Testis (tissue), 3 donors: Measurements from ENCODE around the gene GPR31. TPM values are rescaled to one million over a fixed set of nuclear protein-coding genes. Genes with fewer than 3 reads are reported as not detected.
"Not testable (repeated sequence)": the region's sequence is repeated elsewhere in the genome, so short reads cannot be mapped to it uniquely, and the experiment has no call there.

Experiments
- DNase-seq: peaks from one replicate; pipeline ENCODE4 v3.0.0-alpha.2; 2019
- H3K27ac ChIP-seq, 2 donors: fragments of 200-600 bp; sonication (generic); one replicate each; pipeline ENCODE4 v1.5.1; 2019
- H3K27me3 ChIP-seq: fragments of 200-600 bp; sonication (generic); one replicate; pipeline ENCODE4 v1.5.1; 2019
- H3K36me3 ChIP-seq: fragments of 200-600 bp; sonication (generic); one replicate; pipeline ENCODE4 v1.5.1; 2017; ENCODE audit warnings: low read depth; ENCODE audit errors: missing control alignments
- H3K4me1 ChIP-seq: fragments of 200-600 bp; sonication (generic); one replicate; pipeline ENCODE4 v1.5.1; 2019
- H3K4me3 ChIP-seq, 2 donors: fragments of 200-600 bp; sonication (generic); one replicate each; pipeline ENCODE4 v1.5.1; 2017 to 2019
- H3K9me3 ChIP-seq: fragments of 200-600 bp; sonication (generic); one replicate; pipeline ENCODE4 v1.5.1; 2017
- CTCF ChIP-seq, 3 experiments: fragments of 450-650 bp in 2 of 3; fragments of 200-600 bp in 1 of 3; sonication (generic) in 1 of 3; IDR thresholded peaks; one replicate each; pipeline ENCODE4 v1.5.1; 2016 to 2019; ENCODE audit warnings: antibody characterized with exemption in 3 of 3, mild to moderate bottlenecking in 2 of 3, moderate library complexity in 1 of 3
- POLR2A ChIP-seq: fragments of 450-650 bp; IDR thresholded peaks from one replicate; pipeline ENCODE4 v1.6.1; 2017; ENCODE audit warnings: antibody characterized with exemption, mild to moderate bottlenecking, moderate library complexity
- WGBS, 2 donors: methylation state at CpG; one replicate each; pipeline ENCODE4 v1.1.5; 2018; 5-methylcytosine and 5-hydroxymethylcytosine counted together
- intact Hi-C: fragments of 100-400 bp; cut with DNase I; formaldehyde crosslinking; loops from one replicate; pipeline ENCODE4 v1.15.1; 2023; ENCODE audit warnings: low total_unique reads
- polyA plus RNA-seq: library from polyadenylated mRNA; stranded (reverse); fragments of 350-450 nt; fragmentation: Illumina TruSeq; extraction: RNeasy Lipid Tissue Mini Kit (QIAGEN cat#74804); gene quantifications from one replicate; pipeline ENCODE4 v1.2.3, GENCODE V29; 2014; ENCODE audit warnings: low read depth, low replicate concordance; ENCODE audit not compliant: insufficient read depth
- total RNA-seq, 2 donors: library from RNA; depleted of rRNA; stranded (reverse); fragments of >200 nt; gene quantifications; one replicate each; pipeline ENCODE4 v1.2.3, GENCODE V29; 2016

Gene GPR31
- total and polyA plus RNA-seq, 3 donors from 2014 or later, result 0.19 to 0.71 (median 0.20) TPM

GRCh38 chr6:167178896-167179655, 21.3 kb upstream of the GPR31 start:
- H3K9me3 ChIP-seq, H3K27ac ChIP-seq, H3K27me3 ChIP-seq, DNase-seq, intact Hi-C loops, H3K4me3 ChIP-seq, H3K36me3 ChIP-seq, H3K4me1 ChIP-seq: not testable (repeated sequence)
- WGBS, 2 donors, result 84% methylated on average over 16 of the region's 31 CpGs; no CpG with 5 or more reads in 1 of the 2 donors

DNA sequence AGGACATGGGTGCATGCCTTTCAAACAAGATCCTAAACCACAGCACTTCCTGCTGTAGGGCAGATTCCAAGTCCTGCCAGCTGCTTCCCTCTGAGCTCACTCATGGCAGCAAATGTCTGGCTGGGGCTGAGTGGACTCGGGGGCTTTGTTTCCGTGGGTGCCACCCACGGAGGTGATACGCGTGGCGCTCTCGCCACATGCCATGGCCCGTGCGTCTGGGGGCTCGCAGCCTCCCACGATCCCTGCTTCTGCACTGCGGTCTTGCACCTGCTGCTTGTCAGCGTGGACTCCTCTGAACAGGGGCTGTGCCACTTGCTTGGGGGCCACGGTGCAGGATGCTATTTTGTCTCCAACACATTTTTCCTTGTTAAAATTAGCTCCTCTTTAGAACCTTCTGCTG, 19.5 kb upstream of the GPR31 start:
- WGBS, 2 donors, result 79 to 87% methylated on average over 3 to 8 of the region's 14 CpGs
- intact Hi-C loops, DNase-seq: not testable (repeated sequence)

DNA sequence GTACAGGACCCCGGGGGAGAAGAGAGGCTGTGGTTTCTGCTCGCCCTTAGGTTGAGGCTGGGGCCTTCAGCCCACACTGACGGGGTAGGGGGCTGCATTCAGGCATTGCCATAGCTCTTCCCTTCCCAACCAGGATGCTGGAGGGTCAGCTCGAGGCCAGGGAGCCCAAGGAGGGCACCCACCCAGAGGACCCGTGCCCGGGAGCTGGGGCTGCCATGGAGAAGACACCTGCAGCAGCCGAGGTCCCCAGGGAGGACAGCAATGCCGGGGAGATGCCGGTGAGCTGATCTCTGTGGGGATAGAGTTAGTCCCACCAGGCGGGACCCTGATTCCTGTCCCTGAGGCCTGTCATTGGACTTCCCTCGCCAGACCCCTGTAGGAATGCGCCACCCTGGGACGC, 14.2 kb upstream of the GPR31 start:
- H3K27me3 ChIP-seq, DNase-seq, H3K4me1 ChIP-seq, H3K4me3 ChIP-seq, intact Hi-C loops, H3K27ac ChIP-seq, H3K9me3 ChIP-seq, H3K36me3 ChIP-seq: not testable (repeated sequence)
- WGBS, 2 donors, result 83 to 89% methylated on average over 7 to 12 of the region's 13 CpGs

More for the DNA sequence above, 19.5 kb upstream of the GPR31 start:
- H3K9me3 ChIP-seq, H3K36me3 ChIP-seq, H3K27ac ChIP-seq, H3K27me3 ChIP-seq, H3K4me3 ChIP-seq, H3K4me1 ChIP-seq: not testable (repeated sequence)

DNA sequence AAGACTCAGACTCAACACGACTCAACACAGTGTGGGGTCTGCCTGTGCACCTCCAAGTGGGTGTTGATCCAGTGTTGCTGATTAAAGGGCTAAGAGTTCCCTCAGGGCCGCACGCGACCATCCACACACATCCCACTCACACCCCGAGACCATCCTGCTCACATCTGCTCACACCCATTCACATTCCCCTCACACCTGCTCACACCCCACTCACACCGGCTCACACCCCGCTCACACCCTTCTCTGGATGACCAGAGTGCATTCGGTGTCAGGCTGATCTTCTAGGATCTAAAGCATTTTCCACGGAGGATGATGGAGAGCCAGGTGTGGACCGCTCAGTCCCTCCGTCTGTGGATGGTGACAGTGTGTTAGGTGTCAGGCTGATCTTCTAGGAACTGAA, 13.5 kb upstream of the GPR31 start:
- DNase-seq, H3K27me3 ChIP-seq, H3K4me3 ChIP-seq, H3K4me1 ChIP-seq, intact Hi-C loops, H3K36me3 ChIP-seq, H3K9me3 ChIP-seq, H3K27ac ChIP-seq: not testable (repeated sequence)
- 91 to 94% methylated on average over 11 of the region's 11 CpGs for WGBS, 2 donors

DNA sequence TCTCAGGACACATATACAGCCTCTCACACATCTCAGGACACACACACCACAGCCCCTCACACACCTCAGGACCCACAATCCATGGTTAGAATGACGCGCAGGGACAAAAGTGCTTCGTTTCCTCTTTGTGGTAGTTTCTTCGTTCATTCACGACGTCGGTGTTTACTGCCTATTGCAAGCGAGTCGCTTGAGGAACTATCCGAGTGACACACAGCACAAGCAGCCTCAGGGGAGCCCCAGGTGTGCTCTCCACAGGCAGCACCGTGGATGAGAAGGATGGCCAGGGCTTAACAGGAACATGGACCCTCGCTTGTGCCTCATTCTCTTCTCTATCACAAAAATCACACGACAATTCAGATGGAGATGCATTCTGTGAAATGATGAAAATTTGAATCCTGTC, 12.1 kb upstream of the GPR31 start:
- H3K27me3 ChIP-seq, H3K36me3 ChIP-seq, H3K4me3 ChIP-seq, intact Hi-C loops, DNase-seq, H3K27ac ChIP-seq, H3K4me1 ChIP-seq, H3K9me3 ChIP-seq: not testable (repeated sequence)
- WGBS, 2 donors, result 80 to 100% methylated on average over 1 to 3 of the region's 13 CpGs

GRCh38 chr6:167168296-167168695, 10.5 kb upstream of the GPR31 start:
- H3K4me3 ChIP-seq, H3K4me1 ChIP-seq, H3K27me3 ChIP-seq, DNase-seq, H3K36me3 ChIP-seq, H3K9me3 ChIP-seq, intact Hi-C loops, H3K27ac ChIP-seq: not testable (repeated sequence)
- WGBS, 2 donors, result 70 to 71% methylated on average over 13 to 15 of the region's 16 CpGs

DNA sequence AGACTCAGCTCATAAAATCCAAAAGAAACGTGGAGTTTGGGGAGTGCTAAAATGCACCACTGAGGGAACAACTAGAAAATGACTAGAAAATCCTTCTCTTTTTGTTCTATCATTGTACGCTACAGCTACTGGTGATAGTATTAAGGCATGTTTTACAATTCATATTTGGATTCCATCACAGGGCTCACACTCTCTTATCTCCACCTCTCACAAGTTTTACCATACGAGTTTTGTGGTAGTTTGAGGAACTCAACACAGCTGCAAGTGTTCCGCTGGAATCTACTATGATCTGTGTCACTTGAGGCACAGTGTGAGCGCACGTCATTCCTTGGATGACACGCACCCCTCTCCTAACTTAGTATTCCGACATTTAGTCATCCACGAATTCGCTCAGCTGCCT, 9.9 kb upstream of the GPR31 start:
- H3K36me3 ChIP-seq, H3K27ac ChIP-seq, DNase-seq, intact Hi-C loops, H3K4me1 ChIP-seq, H3K9me3 ChIP-seq, H3K27me3 ChIP-seq, H3K4me3 ChIP-seq: not testable (repeated sequence)
- WGBS, 2 donors, result 87% methylated on average over 10 of the region's 10 CpGs; no CpG with 5 or more reads in 1 of the 2 donors

DNA sequence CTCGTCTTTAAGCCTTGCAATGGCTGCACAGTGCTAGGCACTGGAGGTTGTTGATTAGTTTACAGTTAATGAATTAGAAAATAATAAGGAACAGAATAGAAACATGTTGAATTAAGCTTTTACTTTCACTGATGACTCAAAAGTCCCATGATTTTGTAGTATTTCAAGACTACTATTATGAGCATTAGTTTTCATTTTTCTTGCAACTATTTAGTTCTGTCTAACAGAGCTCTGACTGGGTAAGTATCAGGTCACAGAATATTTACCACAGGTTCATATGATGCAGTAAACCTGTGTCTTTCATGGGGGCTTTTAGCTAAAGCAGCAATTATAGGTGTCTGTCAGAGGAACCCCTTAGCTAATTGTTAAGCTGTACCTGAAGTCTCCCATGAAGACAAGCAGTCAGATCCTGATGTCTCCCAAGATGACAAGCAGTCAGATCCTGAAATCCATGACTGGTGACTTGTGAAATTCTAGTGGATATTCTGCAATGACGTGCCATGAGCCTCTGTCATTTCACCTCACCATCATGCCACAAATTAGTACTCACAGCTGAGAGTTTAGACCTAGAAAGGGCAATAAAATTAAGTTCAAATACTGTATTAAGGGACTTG, 8.2 kb upstream of the GPR31 start:
- Histone ChIP-seq H3K4me3 (no peak overlapping the region), H3K9me3 (no peaks in the 10 kb centered on the region), H3K4me1 (no peaks in the 10 kb centered on the region), H3K27ac (no peak overlapping the region), H3K36me3 (no peaks in the 10 kb centered on the region), H3K27me3 (no peaks in the 10 kb centered on the region)
- intact Hi-C loops, result no loop called here
- 86 to 96% methylated on average over 2 of the region's 2 CpGs for WGBS, 2 donors
- DNase-seq, result no peak
- no peak for TF ChIP-seq POLR2A
- TF ChIP-seq CTCF (IDR thresholded peaks at IDR 0.05), result no peak
